B cell (primary cell): Measurements from ENCODE around the gene OPRPN. TPM values are rescaled to one million over a fixed set of nuclear protein-coding genes. Genes with fewer than 3 reads are reported as not detected.

Experiments
- ATAC-seq: fragments of 200-7000 bp; cut with Tn5 transposase; one replicate; pipeline ENCODE4 v1.10.0; 2021; ENCODE audit warnings: low read depth, mild to moderate bottlenecking, moderate number of reproducible peaks, moderate library complexity
- CTCF ChIA-PET: fragments of 350-600 bp; sonication (Branson Sonifier 250); formaldehyde crosslinking; loops from one replicate; lab custom pipeline; 2021; ENCODE audit warnings: antibody characterized with exemption, inconsistent platforms; lab: Charles Lee
- POLR2A ChIA-PET: fragments of 350-600 bp; sonication (Branson Sonifier 250); formaldehyde crosslinking; loops from one replicate; lab custom pipeline; 2021; ENCODE audit warnings: antibody characterized with exemption; lab: Charles Lee
- DNase-seq: peaks from one replicate; pipeline ENCODE4 v3.0.0; 2013
- H2AFZ ChIP-seq: 2 replicates; pipeline ENCODE4 v1.6.1; 2012; ENCODE audit warnings: mild to moderate bottlenecking, low read depth, low read length; ENCODE audit not compliant: insufficient read depth, poor library complexity, severe bottlenecking
- H3K27ac ChIP-seq, 2 donors: 1 replicate in 1 of 2; 2 replicates in 1 of 2; pipeline ENCODE4 v1.5.1; 2012 to 2013; ENCODE audit warnings: low read length in 2 of 2, mild to moderate bottlenecking in 2 of 2, moderate library complexity in 1 of 2
- H3K27me3 ChIP-seq, 4 experiments: fragments of 200-600 bp in 1 of 4; sonication (generic) in 1 of 4; replicated peaks in 1 of 4; 1 replicate in 2 of 4; 2 replicates in 2 of 4; pipeline versions ENCODE4 v1.6.1 to v1.7.0; 2013 to 2016; ENCODE audit warnings: low read length in 3 of 4, mild to moderate bottlenecking in 2 of 4, mixed read lengths in 1 of 4, moderate library complexity in 1 of 4; ENCODE audit not compliant: insufficient read depth in 4 of 4, control insufficient read depth in 3 of 4; ENCODE audit errors: control extremely low read depth in 1 of 4
- H3K36me3 ChIP-seq, 2 experiments: replicated peaks in 1 of 2; 1 replicate in 1 of 2; 2 replicates in 1 of 2; pipeline versions ENCODE4 v1.6.1 to v1.7.1; 2013; ENCODE audit warnings: low read length in 1 of 2; ENCODE audit not compliant: insufficient read depth in 2 of 2, control insufficient read depth in 1 of 2; ENCODE audit errors: control extremely low read depth in 1 of 2, extremely low read depth in 1 of 2
- H3K4me1 ChIP-seq, 2 donors: fragments of 200-600 bp in 1 of 2; sonication (generic) in 1 of 2; 1 replicate in 1 of 2; 2 replicates in 1 of 2; pipeline versions ENCODE4 v1.5.1 to v1.6.1; 2013 to 2017; ENCODE audit warnings: low read length in 2 of 2; ENCODE audit not compliant: control insufficient read depth in 2 of 2, insufficient read depth in 2 of 2
- H3K4me2 ChIP-seq: replicated peaks from 2 replicates; pipeline ENCODE3; 2012; ENCODE audit warnings: mild to moderate bottlenecking, low read depth, low read length; ENCODE audit not compliant: poor library complexity, severe bottlenecking
- H3K4me3 ChIP-seq, 5 experiments: fragments of 200-600 bp in 1 of 5; sonication (generic) in 1 of 5; 1 replicate in 3 of 5; 2 replicates in 2 of 5; pipeline versions ENCODE4 v1.5.1 to v1.7.0; 2011 to 2016; ENCODE audit warnings: low read length in 4 of 5, mild to moderate bottlenecking in 4 of 5, low read depth in 2 of 5, control low read depth in 1 of 5, moderate library complexity in 1 of 5; ENCODE audit not compliant: insufficient read depth in 1 of 5; ENCODE audit errors: control extremely low read depth in 1 of 5, extremely low read depth in 1 of 5
- H3K79me2 ChIP-seq: fragments of 200-600 bp; sonication (generic); one replicate; pipeline ENCODE4 v1.6.0; 2016; ENCODE audit warnings: low read length; ENCODE audit not compliant: control insufficient read depth, insufficient read depth
- H3K9ac ChIP-seq: fragments of 200-600 bp; sonication (generic); 2 replicates; pipeline ENCODE4 v1.6.1; 2017; ENCODE audit warnings: mild to moderate bottlenecking, low read length, moderate library complexity
- H3K9me3 ChIP-seq, 3 donors: one replicate each; pipeline versions ENCODE4 v1.6.1 to v1.7.1; 2013; ENCODE audit warnings: low read length in 2 of 3; ENCODE audit not compliant: control insufficient read depth in 2 of 3, insufficient read depth in 1 of 3; ENCODE audit errors: control extremely low read depth in 1 of 3
- H4K20me1 ChIP-seq: 2 replicates; pipeline ENCODE4 v1.6.0; 2012; ENCODE audit warnings: mild to moderate bottlenecking, low read length; ENCODE audit not compliant: insufficient read depth, control insufficient read depth, poor library complexity, severe bottlenecking
- H3K27ac Mint-ChIP-seq: one replicate; pipeline ENCODE4 v1.8.0; 2021; ENCODE audit warnings: mixed read lengths
- H3K27me3 Mint-ChIP-seq: one replicate; pipeline ENCODE4 v1.8.0; 2021; ENCODE audit warnings: mixed read lengths
- H3K4me1 Mint-ChIP-seq: one replicate; pipeline ENCODE4 v1.8.0; 2021; ENCODE audit warnings: mixed read lengths
- H3K4me3 Mint-ChIP-seq: one replicate; pipeline ENCODE4 v1.8.0; 2021; ENCODE audit warnings: mixed read lengths
- H3K9me3 Mint-ChIP-seq: one replicate; pipeline ENCODE4 v1.8.0; 2022; ENCODE audit warnings: mixed read lengths; ENCODE audit not compliant: insufficient read depth
- EZH2 ChIP-seq: IDR thresholded peaks from 2 replicates; pipeline ENCODE4 v1.6.1; 2012; ENCODE audit warnings: borderline replicate concordance, low read depth, mild to moderate bottlenecking, moderate library complexity, low read length; ENCODE audit not compliant: insufficient read depth, poor library complexity, severe bottlenecking
- WGBS: methylation state at CpG from one replicate; pipeline ENCODE4 v1.1.5; 2013; ENCODE audit warnings: missing lambda C conversion rate; ENCODE audit not compliant: insufficient coverage; 5-methylcytosine and 5-hydroxymethylcytosine counted together
- intact Hi-C: fragments of 100-400 bp; cut with micrococcal nuclease; formaldehyde crosslinking; loops from one replicate; pipeline ENCODE4 v1.10.0; 2022
- polyA minus RNA-seq: library from RNA; depleted of rRNA, polyadenylated mRNA; stranded (reverse); fragments of >200 nt; gene quantifications from 2 replicates; pipeline ENCODE4 v1.2.3, GENCODE V29; 2012
- polyA plus RNA-seq: library from polyadenylated mRNA; depleted of rRNA; stranded (reverse); fragments of >200 nt; gene quantifications from 2 replicates; pipeline ENCODE4 v1.2.3, GENCODE V29; 2012
- total RNA-seq, 2 donors: library from RNA; stranded (reverse); fragments of 120-200 nt in 1 of 2; gene quantifications; 1 replicate in 1 of 2; 2 replicates in 1 of 2; pipeline versions ENCODE4 v1.2.3 to v1.2.4, GENCODE V29; 2013 to 2022
- TF ChIP-seq, protein P1 (sequence below): fragments of 200-600 bp; IDR thresholded peaks from one replicate; pipeline ENCODE4 v1.8.0; 2022; ENCODE audit warnings: antibody characterized with exemption, mild to moderate bottlenecking

The OPRPN gene, protein sequence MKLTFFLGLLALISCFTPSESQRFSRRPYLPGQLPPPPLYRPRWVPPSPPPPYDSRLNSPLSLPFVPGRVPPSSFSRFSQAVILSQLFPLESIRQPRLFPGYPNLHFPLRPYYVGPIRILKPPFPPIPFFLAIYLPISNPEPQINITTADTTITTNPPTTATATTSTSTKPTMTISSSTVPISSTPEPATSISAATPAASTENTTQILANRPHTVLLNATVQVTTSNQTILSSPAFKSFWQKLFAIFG
- total RNA-seq (not detected in 2 replicates), polyA plus RNA-seq (not detected in 2 replicates), polyA minus RNA-seq (not detected in 2 replicates)
- total RNA-seq (2013), result not detected

DNA sequence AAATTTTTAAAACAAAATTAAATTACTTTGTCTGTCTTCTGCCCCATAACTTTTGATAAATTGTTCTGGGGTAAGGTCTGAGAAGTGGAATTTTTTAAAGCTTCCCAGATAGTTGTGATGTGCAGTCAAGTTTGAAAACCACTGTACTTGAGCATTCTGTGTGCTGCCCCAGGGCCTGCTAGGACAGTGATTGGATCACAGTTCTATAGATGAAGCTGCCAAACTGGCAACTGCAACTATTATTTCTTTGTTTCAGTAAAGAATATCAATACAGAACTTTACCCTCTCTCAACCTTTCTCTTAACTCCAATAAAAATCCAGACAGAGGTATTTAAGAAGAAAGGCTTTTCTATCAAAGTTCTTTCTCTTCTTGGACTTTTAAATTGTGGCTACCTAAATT is at the start of gene OPRPN:
TSS of gene OPRPN (plus strand) at position 361 of the 400 bp plus-strand sequence. CDS start 1,346 bp downstream, outside the sequence.
- POLR2A ChIA-PET, result no interaction called here
- CTCF ChIA-PET, result no interaction called here
- no peaks in the 10 kb centered on the region for H3K9me3 Mint-ChIP-seq
- DNase-seq (no peak), ATAC-seq (no peak)
- TF ChIP-seq, protein P1, sequence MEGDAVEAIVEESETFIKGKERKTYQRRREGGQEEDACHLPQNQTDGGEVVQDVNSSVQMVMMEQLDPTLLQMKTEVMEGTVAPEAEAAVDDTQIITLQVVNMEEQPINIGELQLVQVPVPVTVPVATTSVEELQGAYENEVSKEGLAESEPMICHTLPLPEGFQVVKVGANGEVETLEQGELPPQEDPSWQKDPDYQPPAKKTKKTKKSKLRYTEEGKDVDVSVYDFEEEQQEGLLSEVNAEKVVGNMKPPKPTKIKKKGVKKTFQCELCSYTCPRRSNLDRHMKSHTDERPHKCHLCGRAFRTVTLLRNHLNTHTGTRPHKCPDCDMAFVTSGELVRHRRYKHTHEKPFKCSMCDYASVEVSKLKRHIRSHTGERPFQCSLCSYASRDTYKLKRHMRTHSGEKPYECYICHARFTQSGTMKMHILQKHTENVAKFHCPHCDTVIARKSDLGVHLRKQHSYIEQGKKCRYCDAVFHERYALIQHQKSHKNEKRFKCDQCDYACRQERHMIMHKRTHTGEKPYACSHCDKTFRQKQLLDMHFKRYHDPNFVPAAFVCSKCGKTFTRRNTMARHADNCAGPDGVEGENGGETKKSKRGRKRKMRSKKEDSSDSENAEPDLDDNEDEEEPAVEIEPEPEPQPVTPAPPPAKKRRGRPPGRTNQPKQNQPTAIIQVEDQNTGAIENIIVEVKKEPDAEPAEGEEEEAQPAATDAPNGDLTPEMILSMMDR, result no peak
- no peak for TF ChIP-seq EZH2
- no peak within 1 kb of the TSS for H3K4me3 Mint-ChIP-seq
- no peak within 1 kb of the TSS for H3K27ac ChIP-seq
- H3K9ac ChIP-seq, result no peak within 1 kb of the TSS
- H3K27me3 Mint-ChIP-seq, result no peaks in the 10 kb centered on the region
- H3K27me3 ChIP-seq, result no peaks in the 10 kb centered on the region
- no peaks in the 10 kb centered on the region for H3K9me3 ChIP-seq
- no peaks in the 10 kb centered on the region for H3K79me2 ChIP-seq
- intact Hi-C loops, result no loop called here
- no peaks in the 10 kb centered on the region for H3K36me3 ChIP-seq
- H3K4me1 ChIP-seq, result no peaks in the 10 kb centered on the region
- no peak within 1 kb of the TSS for H3K4me2 ChIP-seq
- H3K27ac Mint-ChIP-seq, result no peak within 1 kb of the TSS
- no peak within 1 kb of the TSS for H2AFZ ChIP-seq
- H3K4me1 Mint-ChIP-seq, result no peaks in the 10 kb centered on the region
- H4K20me1 ChIP-seq, result no peaks in the 10 kb centered on the region
- H3K4me3 ChIP-seq, result no peak within 1 kb of the TSS

DNA sequence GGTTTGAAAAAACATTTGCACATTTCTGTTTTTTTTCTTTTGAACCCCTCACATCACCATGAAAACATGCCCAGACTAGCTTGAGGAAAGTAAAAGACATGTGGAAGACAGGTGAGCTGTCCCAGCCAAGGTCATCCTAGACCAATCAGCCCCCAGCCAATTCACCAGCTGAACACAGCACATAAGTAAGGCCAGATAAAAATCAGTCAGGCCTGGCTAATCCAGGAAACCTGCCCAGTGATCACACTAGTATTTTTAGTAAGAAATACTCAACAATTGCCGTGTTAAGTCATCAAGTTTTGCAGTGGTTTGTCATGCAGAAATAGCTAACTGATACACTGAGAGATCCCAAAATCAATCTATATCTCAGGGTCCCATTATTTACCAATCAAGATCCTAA is 41.6 kb upstream of the OPRPN start:
- Histone ChIP-seq H3K36me3 (no peaks in the 10 kb centered on the region), H3K4me3 (no peak overlapping the region), H3K4me1 (no peaks in the 10 kb centered on the region), H2AFZ (no peak overlapping the region), H3K27ac (no peak overlapping the region), H3K4me2 (no peak overlapping the region), H3K9me3 (no peaks in the 10 kb centered on the region), H3K27me3 (no peaks in the 10 kb centered on the region), H4K20me1 (no peaks in the 10 kb centered on the region), H3K9ac (no peak overlapping the region), H3K79me2 (no peaks in the 10 kb centered on the region)
- ChIA-PET CTCF (no interaction called here), POLR2A (no interaction called here)
- no peak for TF ChIP-seq EZH2
- TF ChIP-seq, protein P1, result no peak
- no peak for ATAC-seq
- intact Hi-C loops, result no loop called here
- no peak overlapping the region for H3K4me3 Mint-ChIP-seq
- 33% methylated on average over 1 of the region's 1 CpG for WGBS
- no peak for DNase-seq
- no peaks in the 10 kb centered on the region for H3K4me1 Mint-ChIP-seq
- no peaks in the 10 kb centered on the region for H3K9me3 Mint-ChIP-seq
- no peak overlapping the region for H3K27ac Mint-ChIP-seq
- H3K27me3 Mint-ChIP-seq, result no peaks in the 10 kb centered on the region
